ENCODE measurements around the gene SYNM.

DNA sequence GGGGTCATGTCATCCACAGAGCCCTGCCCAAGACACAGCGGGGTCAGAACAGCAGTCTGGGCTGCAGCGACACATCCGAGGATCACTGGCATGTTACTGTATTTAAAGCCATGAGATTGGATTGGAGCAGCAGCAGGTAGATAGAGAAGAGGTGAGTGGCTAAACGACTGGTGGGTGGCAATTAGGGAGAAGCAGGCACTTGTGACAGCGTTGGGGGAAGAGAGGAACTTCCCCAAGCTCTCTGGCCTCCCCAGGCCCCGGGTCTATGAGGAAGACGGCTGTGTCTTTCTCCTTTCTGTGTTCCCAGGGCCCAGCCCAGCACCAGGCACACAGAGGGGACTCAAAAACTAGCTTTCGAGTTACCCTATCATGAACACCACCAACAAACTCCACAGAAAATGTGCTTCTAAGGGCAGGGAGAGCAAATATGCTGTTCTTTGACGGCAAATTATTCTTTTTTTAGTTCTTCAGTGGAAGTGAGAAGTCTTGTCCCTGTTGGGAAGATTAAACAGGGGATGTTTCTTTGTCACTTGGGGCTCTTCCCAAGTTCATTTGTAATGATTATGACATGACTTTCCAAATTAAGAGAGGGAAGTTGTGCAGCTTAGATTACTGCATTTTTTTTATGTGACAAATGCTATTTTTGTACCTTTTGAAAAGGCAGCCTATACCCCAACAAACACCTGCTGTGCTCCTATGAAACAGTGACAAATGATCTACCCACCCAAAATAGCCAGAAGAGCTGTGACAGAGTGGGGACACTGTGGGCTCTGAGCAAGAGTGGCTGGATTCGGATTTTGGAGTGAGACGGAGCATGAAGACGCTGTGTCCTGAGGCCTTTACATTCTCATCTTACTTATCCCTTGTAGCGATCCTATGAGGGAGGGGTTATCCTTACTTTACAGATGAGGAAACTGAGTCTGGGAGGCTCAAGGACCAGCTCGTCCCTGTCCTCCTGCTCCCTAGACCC, 7.2 kb upstream of the SYNM start:
- TF ChIP-seq, protein P1, sequence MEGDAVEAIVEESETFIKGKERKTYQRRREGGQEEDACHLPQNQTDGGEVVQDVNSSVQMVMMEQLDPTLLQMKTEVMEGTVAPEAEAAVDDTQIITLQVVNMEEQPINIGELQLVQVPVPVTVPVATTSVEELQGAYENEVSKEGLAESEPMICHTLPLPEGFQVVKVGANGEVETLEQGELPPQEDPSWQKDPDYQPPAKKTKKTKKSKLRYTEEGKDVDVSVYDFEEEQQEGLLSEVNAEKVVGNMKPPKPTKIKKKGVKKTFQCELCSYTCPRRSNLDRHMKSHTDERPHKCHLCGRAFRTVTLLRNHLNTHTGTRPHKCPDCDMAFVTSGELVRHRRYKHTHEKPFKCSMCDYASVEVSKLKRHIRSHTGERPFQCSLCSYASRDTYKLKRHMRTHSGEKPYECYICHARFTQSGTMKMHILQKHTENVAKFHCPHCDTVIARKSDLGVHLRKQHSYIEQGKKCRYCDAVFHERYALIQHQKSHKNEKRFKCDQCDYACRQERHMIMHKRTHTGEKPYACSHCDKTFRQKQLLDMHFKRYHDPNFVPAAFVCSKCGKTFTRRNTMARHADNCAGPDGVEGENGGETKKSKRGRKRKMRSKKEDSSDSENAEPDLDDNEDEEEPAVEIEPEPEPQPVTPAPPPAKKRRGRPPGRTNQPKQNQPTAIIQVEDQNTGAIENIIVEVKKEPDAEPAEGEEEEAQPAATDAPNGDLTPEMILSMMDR (conservative IDR thresholded peaks at IDR 0.05; ENCODE audit: low read depth, low read length): no peak
- no peak for TF ChIP-seq EZH2phosphoT487 (IDR thresholded peaks at IDR 0.05; ENCODE audit: borderline replicate concordance, low read length)
- no peak for TF ChIP-seq EZH2 (IDR thresholded peaks at IDR 0.05; ENCODE audit: low read length, unreplicated experiment)
